MCF 10A (cell line): ENCODE measurements around the gene TTC33. TPM values are rescaled to one million over a fixed set of nuclear protein-coding genes. Genes with fewer than 3 reads are reported as not detected.

Experiments used
- BruUV-seq: library from RNA; stranded (reverse); fragments of 400-500 nt; replicated peaks from 2 replicates; lab custom pipeline; 2021; lab: Mats Ljungman, UMichigan
- CTCF ChIA-PET: fragments of 300-600 bp; sonication (Branson Sonifier 250); formaldehyde crosslinking; extraction: SDS; loops from one replicate; lab custom pipeline; 2021; ENCODE audit warnings: antibody characterized with exemption, inconsistent platforms; lab: Yijun Ruan, JAX
- POLR2A ChIA-PET: fragments of 300-600, 350-650 bp; sonication (Branson Sonifier 250); formaldehyde crosslinking; extraction: SDS; loops from one replicate; lab custom pipeline; 2020; ENCODE audit warnings: antibody characterized with exemption, inconsistent platforms; lab: Yijun Ruan, JAX
- DNase-seq: peaks from one replicate; pipeline ENCODE4 v3.0.0-alpha.2; 2018; ENCODE audit not compliant: unreplicated experiment
- H3K27ac Mint-ChIP-seq: one replicate; pipeline ENCODE4 v1.8.0; 2022; ENCODE audit warnings: mild to moderate bottlenecking, low read depth, mixed read lengths; ENCODE audit not compliant: unreplicated experiment
- H3K27me3 Mint-ChIP-seq: one replicate; pipeline ENCODE4 v1.8.0; 2022; ENCODE audit warnings: mixed read lengths; ENCODE audit not compliant: insufficient read depth, unreplicated experiment
- H3K36me3 Mint-ChIP-seq: one replicate; pipeline ENCODE4 v1.8.0; 2022; ENCODE audit warnings: mild to moderate bottlenecking, moderate library complexity, mixed read lengths; ENCODE audit not compliant: insufficient read depth, unreplicated experiment
- H3K4me1 Mint-ChIP-seq: one replicate; pipeline ENCODE4 v1.8.0; 2022; ENCODE audit warnings: mixed read lengths; ENCODE audit not compliant: insufficient read depth, unreplicated experiment
- H3K4me3 Mint-ChIP-seq: one replicate; pipeline ENCODE4 v1.8.0; 2022; ENCODE audit warnings: mild to moderate bottlenecking, moderate library complexity, mixed read lengths; ENCODE audit not compliant: unreplicated experiment
- H3K9me3 Mint-ChIP-seq: one replicate; pipeline ENCODE4 v1.8.0; 2022; ENCODE audit warnings: mixed read lengths; ENCODE audit not compliant: unreplicated experiment
- intact Hi-C: fragments of 100-400 bp; cut with micrococcal nuclease; formaldehyde crosslinking; loops from 2 replicates; pipeline ENCODE4 v1.14.1; 2022
- total RNA-seq: library from RNA; stranded (reverse); gene quantifications from 2 replicates; pipeline ENCODE4 v1.2.3, GENCODE V29; 2022
- TF ChIP-seq, protein P1 (sequence below): fragments of 200-600 bp; IDR thresholded peaks from one replicate; pipeline ENCODE4 v1.8.0; 2022; ENCODE audit warnings: antibody characterized with exemption, mild to moderate bottlenecking; ENCODE audit not compliant: unreplicated experiment

TTC33 gene
- total RNA-seq, 1 experiment from 2014 or later: 13.3 TPM

DNA sequence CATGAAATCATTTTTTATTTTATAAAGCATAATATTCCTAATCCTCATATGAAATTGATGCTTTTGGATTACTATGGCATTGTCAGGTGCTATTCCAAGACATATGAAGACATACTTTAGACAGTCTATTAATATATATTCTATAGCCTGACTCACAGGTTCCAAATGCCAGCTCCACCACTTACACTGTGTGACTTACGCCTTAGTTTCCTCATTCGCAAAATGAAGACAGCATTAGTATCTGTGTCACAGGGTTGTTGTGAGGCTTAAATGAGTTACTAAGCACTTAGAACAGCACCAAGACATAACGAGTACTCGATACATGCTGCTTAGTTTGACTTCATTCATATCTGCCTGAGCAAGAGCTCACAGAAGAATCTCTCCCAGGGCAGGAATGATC, 208.2 kb downstream of the TTC33 start:
- Mint-ChIP-seq H3K36me3 (no peaks in the 10 kb centered on the region), H3K4me1 (peaks cover 17% of the 10 kb centered on the region), H3K27ac (no peak overlapping the region), H3K27me3 (no peaks in the 10 kb centered on the region), H3K9me3 (no peaks in the 10 kb centered on the region), H3K4me3 (no peak overlapping the region)
- TF ChIP-seq, protein P1, sequence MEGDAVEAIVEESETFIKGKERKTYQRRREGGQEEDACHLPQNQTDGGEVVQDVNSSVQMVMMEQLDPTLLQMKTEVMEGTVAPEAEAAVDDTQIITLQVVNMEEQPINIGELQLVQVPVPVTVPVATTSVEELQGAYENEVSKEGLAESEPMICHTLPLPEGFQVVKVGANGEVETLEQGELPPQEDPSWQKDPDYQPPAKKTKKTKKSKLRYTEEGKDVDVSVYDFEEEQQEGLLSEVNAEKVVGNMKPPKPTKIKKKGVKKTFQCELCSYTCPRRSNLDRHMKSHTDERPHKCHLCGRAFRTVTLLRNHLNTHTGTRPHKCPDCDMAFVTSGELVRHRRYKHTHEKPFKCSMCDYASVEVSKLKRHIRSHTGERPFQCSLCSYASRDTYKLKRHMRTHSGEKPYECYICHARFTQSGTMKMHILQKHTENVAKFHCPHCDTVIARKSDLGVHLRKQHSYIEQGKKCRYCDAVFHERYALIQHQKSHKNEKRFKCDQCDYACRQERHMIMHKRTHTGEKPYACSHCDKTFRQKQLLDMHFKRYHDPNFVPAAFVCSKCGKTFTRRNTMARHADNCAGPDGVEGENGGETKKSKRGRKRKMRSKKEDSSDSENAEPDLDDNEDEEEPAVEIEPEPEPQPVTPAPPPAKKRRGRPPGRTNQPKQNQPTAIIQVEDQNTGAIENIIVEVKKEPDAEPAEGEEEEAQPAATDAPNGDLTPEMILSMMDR: no peak
- BruUV-seq: no TSS peak
- ChIA-PET CTCF (interaction anchor here (0.6 kb wide), 1 partner anchor 137 kb away, joined by 3 read pairs; no protein-coding TSS in a partner anchor), POLR2A (no interaction called here)
- DNase-seq: no peak
- intact Hi-C loops: no loop called here

DNA sequence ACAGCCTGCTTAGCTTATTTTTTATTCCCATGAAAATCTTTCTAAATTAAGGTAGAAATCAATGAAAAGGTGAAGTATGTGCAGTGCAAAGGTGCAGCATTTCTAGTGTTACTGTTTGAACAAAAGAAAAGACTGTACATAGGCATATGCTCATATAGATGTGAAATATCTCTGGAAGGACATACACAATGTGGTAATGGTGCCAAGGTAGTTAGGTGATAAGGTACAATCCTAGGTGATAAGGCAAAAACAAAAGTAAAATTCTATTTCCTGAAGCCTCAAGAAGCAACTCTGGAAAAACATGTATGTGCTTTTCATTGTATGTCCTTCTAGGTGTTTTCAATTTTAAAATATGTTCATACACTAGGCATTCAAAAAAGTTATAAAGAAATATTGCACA, 215.5 kb downstream of the TTC33 start:
- Mint-ChIP-seq H3K4me1 (no peaks in the 10 kb centered on the region), H3K9me3 (no peaks in the 10 kb centered on the region), H3K27me3 (no peaks in the 10 kb centered on the region), H3K4me3 (no peak overlapping the region), H3K36me3 (peaks cover 5% of the 10 kb centered on the region), H3K27ac (no peak overlapping the region)
- intact Hi-C loops: no loop called here
- no TSS peak for BruUV-seq
- ChIA-PET CTCF (interaction anchor here (0.6 kb wide), 1 partner anchor 475 kb away, joined by 3 read pairs; no protein-coding TSS in a partner anchor), POLR2A (no interaction called here)
- no peak for DNase-seq
- TF ChIP-seq, protein P1: no peak

DNA sequence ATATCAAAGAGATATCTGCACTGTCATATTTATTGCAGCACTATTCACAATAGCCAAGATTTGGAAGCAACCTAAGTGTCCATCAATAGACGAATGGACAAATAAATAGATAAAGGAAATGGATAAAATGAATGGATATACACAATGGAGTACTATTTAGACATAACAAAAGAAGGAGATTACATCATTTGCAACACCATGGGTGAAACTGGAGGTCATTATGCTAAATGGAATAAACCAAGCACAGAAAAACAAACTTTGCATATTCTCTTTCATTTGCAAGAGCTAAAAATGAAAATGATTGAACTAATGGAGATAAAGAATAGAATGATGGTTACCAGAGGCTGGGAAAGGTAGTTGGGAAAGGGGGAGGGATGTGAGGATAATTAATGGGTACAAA, 231.1 kb downstream of the TTC33 start:
- H3K36me3 Mint-ChIP-seq: no peaks in the 10 kb centered on the region
- intact Hi-C loops: no loop called here
- peaks cover 7% of the 10 kb centered on the region for H3K4me1 Mint-ChIP-seq
- H3K27me3 Mint-ChIP-seq: no peaks in the 10 kb centered on the region
- POLR2A ChIA-PET: no interaction called here
- H3K9me3 Mint-ChIP-seq: peaks cover 16% of the 10 kb centered on the region
- no peak for DNase-seq
- no TSS peak for BruUV-seq
- H3K4me3 Mint-ChIP-seq: no peak overlapping the region
- no peak overlapping the region for H3K27ac Mint-ChIP-seq
- TF ChIP-seq, protein P1: no peak
- CTCF ChIA-PET: interaction anchor here (0.7 kb wide), 1 partner anchor 8 kb away, joined by 5 read pairs; no protein-coding TSS in a partner anchor

DNA sequence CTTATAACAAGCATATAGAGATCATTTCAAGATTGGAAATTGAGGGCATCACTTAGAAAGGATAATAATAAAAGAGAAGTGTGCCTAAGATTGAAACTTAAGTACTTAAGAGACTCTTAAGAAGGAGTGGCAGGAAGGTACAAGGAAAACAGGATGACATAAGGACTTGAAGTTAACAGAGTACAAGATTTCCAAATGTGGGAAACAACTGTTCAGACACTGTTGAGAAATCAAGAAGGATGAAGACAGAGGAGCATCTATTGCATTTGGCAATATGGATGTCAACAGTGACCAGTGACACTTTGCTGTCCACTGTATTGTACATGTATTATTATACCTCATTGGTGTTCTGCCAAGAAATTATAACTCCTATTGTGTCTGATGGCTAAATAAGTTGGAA, 233.8 kb downstream of the TTC33 start:
- intact Hi-C loops: no loop called here
- no TSS peak for BruUV-seq
- DNase-seq: peak; percentile 31
- no peak overlapping the region for H3K4me3 Mint-ChIP-seq
- POLR2A ChIA-PET: no interaction called here
- CTCF ChIA-PET: no interaction called here
- no peaks in the 10 kb centered on the region for H3K27me3 Mint-ChIP-seq
- H3K4me1 Mint-ChIP-seq: peaks cover 22% of the 10 kb centered on the region
- no peaks in the 10 kb centered on the region for H3K36me3 Mint-ChIP-seq
- peak overlapping the region; percentile 8 for H3K27ac Mint-ChIP-seq
- H3K9me3 Mint-ChIP-seq: peaks cover 16% of the 10 kb centered on the region
- TF ChIP-seq, protein P1: no peak
